H54 (cell line): ENCODE measurements around the gene C16orf74.

Experiments
- DNase-seq: peaks from one replicate; pipeline ENCODE4 v3.0.0; 2011; ENCODE audit warnings: low spot score, mixed read lengths; ENCODE audit not compliant: insufficient read length
- FAIRE-seq: peaks from 3 replicates; lab custom pipeline; 2011; peaks lifted over from hg19 to GRCh38; lab: Jason Lieb, UNC
- POLR2A ChIP-seq: IDR thresholded peaks from 2 replicates; pipeline ENCODE4 v1.6.1; 2011; ENCODE audit warnings: low read depth, mild to moderate bottlenecking, low read length

Gene C16orf74

DNA sequence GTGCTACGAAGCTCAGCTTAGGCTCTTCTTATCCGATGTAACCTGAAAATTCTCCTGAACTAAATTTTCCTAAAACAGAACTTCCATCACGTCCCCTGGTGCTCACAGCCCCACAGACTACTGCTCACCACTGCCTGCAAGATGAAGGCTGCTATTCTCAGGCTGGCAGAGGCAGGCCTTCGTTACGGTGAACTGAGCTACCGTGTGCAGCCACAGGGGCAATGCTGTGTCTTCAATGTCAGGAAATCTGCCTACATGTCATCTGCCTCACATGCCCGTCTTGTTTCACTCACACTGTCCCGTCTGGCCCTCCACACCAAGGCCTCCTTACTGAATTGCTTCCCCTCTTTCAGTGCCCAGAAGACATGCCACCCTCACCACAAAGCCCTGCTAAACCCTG, 32.5 kb upstream of the C16orf74 start:
- no peak for DNase-seq
- no peak for FAIRE-seq
- TF ChIP-seq POLR2A: no peak

DNA sequence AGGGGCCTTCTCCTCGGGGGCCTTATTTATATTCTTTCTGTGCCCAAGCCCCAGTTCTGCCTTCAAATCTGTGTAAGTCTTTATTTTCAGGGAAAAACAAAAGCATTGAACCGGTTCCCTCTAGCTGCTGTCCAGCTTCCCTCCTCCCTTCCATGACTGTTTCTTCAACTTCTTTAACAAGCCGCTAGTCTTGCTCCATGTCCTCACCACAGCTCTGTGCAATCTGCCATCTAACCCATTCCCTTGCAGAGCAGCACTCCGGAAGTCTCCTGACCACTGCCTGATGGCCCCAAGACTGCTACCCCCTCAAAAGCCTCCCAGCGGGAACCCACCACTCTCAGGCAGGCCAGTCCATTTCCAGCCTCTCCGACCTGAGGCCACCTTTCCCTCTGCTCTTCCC, 31.6 kb upstream of the C16orf74 start:
- TF ChIP-seq POLR2A: no peak
- DNase-seq (no peak), FAIRE-seq (no peak)

DNA sequence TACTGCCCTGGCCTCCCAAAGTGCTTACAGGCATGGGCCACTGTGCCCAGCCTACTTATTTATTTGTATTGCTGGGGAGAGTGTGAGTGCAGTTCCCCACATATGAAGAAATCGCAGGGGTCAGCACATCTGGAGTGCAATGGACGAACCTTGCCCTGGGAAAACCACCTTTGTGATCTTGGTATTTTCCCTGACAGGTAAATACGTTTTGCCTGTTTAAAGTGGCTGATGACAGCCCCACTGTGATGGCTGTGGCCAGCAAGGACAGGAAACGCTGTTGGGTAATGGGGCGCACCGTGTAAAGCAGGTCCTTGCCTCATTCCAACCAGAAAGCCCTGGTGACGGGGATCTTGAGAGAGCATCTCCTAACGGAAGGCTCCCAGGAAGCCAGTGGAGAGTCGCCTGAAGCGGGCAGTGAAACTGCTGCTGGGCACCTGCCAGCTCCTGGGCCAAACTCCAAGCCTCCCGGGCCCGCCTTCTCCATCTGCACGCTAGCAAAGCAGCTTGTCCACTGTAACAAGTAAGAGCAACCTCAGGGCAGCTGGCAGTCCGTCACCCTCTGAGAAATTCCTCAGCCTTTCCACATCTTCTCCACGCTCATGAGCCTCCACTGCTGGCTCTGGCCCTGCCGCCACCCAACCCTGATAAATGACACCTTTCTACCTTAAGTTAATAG, 30.9 kb upstream of the C16orf74 start:
- no peak for DNase-seq

DNA sequence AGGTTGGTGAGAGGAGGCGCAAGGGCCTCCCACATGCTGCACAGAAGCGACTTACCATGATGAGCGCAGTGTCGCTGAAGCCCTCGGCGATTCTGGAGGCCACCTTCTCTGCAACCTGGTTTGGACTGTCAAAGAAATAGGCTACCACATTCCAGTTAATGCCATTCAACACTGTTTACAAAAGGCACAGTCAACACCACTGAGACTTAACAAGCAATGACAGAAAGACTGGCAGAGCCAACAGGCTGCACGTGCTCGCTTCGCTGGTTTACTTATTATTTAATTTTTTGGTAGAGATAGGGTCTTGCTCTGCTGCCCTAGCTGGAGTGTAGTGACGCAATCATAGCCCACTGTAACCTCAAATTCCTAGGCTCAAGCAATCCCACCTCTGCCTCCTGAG, 30.3 kb upstream of the C16orf74 start:
- DNase-seq: no peak
- no peak for FAIRE-seq
- no peak for TF ChIP-seq POLR2A

More for the DNA sequence above, 30.9 kb upstream of the C16orf74 start:
- no peak for FAIRE-seq
- TF ChIP-seq POLR2A: no peak

DNA sequence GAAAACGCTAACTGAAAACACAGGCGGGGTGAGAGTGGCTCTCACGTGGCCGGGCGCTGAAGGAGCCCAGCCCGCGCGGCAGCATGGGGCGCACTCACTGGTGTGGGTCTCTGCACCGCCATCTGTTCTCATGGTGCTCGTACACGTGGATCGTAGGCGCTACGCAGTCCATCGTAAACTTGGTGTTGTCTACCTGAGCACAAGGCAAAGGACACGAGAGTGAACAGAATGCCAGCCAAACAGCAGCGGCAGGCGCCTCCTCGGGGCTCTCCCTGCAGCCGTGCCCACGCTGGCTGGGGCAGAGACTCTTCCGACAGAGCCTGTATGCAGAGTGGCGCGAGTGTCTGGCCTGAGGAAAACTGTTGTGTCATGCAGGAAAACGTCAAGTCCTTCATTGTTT, 29.4 kb upstream of the C16orf74 start:
- TF ChIP-seq POLR2A: no peak
- no peak for FAIRE-seq
- DNase-seq: no peak

DNA sequence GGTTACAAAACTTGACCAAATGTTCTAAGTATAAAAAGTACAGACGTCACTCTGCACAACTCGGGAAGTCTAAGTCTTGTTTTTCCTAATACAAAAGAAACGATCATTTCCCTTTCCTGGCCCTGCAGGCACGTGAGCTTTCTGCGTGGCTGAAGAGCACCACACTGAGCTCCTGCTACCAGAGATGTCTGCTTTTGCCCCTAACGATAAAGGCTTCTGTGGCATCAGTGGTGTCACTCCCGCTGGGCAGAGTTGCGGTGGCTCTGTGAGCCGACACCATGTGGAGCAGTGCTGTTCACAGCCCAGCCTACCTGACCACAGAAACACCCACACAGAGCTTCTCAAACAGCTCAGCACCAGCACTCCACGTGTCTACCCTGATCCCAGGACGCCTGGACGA, 28.0 kb upstream of the C16orf74 start:
- DNase-seq (no peak), FAIRE-seq (no peak)
- no peak for TF ChIP-seq POLR2A

DNA sequence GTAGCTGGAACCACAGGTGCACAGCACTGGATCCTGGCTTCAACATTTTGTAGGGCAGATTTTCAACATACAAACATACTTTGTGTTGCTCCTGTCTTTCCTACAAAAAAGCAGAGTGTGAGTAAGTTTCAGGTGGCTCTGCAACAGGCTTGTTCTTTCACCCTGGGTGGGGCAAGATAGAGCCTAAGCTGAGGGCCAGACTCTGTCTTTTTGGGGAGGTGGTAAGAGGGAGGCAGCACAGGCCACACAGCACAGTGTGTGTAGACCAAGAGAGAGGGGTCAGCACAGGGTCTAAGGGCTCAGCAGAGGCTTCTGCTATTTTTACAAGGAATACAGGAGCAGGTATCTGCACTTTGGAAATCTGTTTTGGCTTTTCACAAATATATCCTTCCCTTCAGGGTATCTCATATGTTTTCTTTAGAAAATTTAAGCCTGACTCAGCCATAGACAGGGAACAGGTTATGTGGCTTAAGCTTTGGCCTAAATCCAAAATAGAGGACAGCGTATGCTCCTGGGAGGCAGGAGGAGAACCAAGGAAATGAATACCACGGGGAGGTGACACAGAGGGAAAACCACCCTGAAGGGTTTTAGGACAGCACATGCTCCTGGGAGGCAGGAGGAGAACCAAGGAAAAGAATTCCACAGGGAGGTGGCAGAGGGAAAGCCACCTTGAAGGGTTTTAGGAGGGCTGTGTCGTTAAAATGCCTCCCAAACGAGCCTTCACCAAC, 26.9 kb upstream of the C16orf74 start:
- DNase-seq: peak; percentile 74
- FAIRE-seq: peak; percentile 83
- TF ChIP-seq POLR2A: no peak

DNA sequence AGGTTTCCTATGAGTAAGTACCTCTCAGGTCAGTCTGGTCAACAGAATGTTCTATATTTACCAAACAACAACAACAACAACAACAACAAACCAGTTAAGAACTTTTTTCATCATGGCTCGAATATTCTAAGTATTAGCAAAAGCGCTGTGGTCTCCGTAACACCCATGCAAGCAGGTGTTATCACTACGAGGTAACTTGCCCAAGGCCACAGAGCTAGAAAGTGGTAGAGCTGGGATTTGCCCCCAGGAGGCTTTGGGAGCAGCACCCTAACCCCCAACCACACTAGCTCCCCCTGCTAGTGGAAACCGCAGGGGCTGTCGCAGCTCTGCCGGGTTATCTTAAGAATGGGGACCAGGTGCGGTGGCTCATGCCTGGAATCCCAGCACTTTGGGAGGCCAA, 23.9 kb upstream of the C16orf74 start:
- FAIRE-seq: no peak
- DNase-seq: no peak
- no peak for TF ChIP-seq POLR2A

DNA sequence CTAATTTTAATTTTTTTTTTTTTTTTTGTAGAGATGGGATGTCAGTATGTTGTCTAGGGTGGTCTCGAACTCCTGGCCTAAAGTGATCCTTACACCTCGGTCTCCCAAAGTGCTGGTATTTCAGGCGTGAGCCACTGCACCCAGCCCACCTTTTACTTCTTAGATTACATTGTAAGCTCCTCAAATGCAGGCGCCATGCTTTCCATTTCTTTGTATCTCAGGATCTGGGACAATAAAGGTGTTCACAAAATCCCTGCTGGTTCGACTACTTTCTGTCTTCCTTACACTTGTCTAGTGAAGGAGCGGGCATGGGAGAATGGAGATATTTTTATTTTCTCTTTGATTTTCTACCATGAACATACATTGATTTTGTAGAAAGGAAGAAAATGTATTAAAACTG, 23.2 kb upstream of the C16orf74 start:
- DNase-seq: no peak
- TF ChIP-seq POLR2A: no peak
- FAIRE-seq: no peak

DNA sequence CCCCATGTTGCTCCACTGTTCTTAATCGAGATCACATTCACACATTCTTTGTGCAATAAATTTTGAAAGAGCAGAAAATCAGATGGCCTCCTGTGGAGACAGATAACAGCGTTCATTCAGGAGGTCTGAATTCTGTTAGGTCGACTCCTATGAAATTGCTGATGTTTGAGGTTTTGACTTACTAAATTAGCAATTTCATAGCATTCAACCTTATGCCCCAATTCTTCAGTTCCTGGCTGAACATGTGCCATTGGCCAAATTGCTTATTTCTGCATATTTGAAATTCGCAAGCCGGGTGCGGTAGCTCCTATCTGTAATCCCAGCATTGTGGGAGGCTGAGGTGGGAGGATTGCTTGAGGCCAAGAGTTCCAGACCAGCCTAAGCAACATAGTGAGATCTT, 22.1 kb upstream of the C16orf74 start:
- no peak for TF ChIP-seq POLR2A
- DNase-seq (no peak), FAIRE-seq (no peak)

DNA sequence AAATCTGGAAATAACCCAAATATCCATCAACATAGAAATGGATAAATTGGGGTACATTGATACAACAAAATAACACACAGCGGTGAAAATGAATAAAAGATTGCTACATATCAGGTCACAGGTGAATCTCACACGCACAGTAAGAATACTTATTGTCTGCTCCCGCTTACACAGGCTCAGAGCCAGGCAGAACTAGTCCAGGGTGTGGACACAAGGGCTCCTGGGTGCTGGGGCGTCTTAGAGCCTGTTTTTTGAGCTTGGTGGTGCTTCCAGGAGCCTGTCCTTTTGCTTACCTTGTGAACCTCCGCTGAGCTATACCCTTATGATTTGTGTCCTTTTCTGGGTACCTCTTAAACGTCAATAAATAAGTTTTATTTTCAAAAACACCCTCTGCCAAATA, 19.8 kb upstream of the C16orf74 start:
- no peak for TF ChIP-seq POLR2A
- FAIRE-seq (no peak), DNase-seq (no peak)

DNA sequence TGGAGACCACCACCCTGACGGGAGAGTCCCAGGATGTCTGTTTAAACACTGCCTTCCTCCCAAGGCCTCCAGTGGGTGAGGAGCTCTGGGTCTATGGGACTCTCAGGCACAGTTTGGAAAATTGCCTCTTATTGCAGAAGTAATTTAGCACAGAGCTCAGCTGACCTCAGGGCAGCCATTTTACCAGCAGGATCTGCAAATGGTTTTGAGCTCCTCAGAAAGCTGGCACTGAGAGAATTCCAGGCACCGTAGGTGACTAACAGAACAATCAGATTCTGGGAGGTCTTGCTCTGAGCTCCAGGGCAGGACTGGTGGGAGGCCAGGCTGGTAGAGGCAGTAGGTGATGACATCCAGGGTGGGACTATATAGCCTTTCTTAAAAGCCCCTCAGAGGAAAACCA, 17.3 kb upstream of the C16orf74 start:
- DNase-seq: no peak
- FAIRE-seq: no peak
- TF ChIP-seq POLR2A: no peak

DNA sequence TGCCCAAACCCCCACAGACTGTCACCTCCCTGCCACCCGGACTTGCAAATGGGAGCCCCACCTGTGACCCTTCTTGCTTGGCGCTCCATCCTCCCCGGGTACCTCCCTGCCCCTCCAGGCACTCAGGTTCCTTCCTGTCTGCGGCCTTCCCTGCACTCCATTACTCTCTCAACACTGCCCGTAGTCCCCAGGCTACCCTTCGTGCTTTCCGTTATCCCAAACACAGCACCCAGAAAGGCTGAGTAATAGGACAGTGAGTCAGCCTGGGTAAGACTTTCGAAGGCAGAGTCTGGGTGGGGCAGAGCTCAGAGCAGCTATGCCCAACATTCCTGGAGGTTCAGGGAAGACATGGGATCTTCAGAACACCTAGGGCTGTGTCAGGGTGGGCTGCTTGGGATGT, 16.6 kb upstream of the C16orf74 start:
- DNase-seq (peak; percentile 95), FAIRE-seq (peak; percentile 69)
- 0 out of 2 replicates have a peak, but pooled peaks have one; percentile 5 for TF ChIP-seq POLR2A

DNA sequence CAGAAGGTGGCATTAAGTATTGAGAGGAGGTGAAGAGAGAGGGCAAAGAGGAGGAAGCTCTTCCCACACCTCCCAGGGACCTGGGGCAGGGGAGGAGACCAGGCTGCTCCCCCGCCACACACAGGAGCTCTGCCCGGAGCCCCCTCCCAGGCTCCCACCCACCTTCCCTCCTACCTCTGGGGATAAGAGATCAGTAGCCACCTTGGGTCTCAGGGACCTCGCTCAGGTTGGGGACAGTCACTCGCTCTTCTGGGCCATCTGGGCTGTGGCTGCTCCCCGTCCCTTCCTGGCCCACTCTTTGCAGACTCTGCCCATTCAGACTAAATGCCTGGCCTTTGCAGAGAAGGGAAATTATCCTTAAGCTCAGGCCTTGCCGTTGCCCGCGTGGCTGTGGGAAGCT, 14.9 kb upstream of the C16orf74 start:
- DNase-seq: no peak
- no peak for TF ChIP-seq POLR2A
- FAIRE-seq: no peak

DNA sequence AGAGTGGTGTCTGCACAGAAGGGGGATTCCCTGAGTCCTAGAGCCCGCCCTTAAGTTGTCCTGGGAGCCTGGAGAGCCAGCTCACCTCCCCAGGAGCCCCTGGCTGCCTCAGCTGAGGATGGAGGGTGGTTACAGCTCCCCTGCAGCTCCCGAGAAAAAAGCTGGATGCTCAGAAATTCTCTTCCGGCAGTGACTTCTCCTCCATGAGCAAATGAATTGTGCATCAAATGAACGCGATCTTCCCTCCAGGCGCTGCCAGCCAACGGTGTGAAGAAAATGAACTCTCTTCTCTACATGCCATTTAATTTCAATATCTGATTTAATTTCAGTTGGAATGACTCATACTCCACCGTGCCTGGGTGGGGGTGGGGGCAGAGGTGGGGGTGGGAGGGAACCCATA, 14.3 kb upstream of the C16orf74 start:
- DNase-seq (no peak), FAIRE-seq (no peak)
- TF ChIP-seq POLR2A: no peak
